HG03066 (cell line): ENCODE results near the gene OBI1.
"Not testable (repeated sequence)": the region's sequence is repeated elsewhere in the genome, so short reads cannot be mapped to it uniquely, and the experiment has no call there.

Experiments used
- ATAC-seq: cut with Tn5 transposase; IDR thresholded peaks from one replicate; pipeline ENCODE4 v1.9.1; 2021; ENCODE audit warnings: low read depth; ENCODE audit not compliant: unreplicated experiment

OBI1 gene

DNA sequence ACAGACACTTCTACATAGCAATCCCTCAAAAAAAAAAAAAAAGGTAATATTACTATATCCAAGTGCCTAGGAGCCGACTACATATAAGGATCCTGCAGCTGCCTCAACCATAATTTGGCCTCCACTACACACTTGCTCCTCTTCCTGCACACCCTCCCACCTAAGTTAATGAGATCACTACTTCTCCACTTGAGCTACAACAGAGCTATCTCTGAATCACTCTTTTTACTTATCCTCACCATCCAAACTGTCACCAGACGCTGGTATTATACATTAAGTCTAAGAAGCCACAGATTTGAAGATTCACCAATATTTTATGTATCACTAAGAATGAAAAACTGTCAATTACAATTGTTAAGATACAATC is 8.3 kb downstream of the OBI1 start:
- ATAC-seq = no peak

DNA sequence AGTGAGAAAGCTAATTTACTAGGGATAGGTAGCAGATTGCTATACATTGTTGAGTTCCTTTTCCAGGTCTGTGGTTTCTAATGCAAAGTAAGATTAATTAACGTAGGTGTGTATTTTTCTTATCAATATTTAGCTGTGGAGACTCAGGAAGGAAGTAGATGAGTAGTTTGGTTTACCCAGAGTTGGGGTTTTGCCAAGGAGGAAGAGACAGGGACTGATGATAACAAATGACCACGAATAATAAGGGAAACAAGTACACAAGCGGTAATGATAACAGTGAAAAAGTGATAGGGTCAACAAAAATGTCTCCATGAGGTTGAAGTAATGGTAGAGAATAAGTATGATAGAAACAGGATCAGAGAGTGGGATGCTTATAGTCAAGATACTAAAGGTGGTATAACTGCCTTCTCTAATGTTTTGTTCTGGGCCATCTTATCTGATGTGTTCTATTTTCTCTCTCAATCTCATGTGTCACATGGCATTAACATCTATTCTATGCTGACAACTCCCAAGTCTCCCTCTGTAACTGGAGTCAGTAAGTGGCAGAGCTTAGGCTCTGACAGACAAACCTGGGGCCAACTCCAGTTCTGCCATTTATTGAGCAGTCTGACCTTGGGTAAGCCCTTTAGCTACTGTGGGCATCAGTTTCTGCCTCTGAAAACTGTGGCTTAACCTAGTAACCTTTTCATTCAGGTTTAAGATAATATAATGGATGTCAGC is 8.8 kb downstream of the OBI1 start:
- no peak for ATAC-seq

DNA sequence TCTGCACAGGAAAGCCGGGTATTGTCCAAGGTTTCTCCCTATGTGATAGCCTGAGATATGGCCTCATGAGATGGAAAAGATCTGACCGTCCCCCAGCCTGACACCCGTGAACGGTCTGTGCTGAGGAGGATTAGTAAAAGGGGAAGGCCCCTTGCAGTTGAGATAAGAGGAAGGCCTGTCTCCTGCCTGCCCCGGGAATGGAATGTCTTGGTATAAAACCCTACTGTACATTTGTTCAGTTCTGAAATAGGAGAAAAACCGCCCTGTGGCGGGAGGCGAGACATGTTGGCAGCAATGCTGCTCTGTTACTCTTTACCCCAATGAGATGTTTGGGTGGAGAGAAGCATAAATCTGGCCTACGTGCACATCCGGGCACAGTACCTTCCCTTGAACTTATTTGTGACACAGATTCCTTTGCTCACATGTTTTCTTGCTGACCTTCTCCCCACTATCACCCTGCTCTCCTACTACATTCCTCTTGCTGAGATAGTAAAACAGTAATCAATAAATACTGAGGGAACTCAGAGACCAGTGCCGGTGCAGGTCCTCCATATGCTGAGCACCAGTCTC is 11.8 kb downstream of the OBI1 start:
- ATAC-seq = not testable (repeated sequence)

DNA sequence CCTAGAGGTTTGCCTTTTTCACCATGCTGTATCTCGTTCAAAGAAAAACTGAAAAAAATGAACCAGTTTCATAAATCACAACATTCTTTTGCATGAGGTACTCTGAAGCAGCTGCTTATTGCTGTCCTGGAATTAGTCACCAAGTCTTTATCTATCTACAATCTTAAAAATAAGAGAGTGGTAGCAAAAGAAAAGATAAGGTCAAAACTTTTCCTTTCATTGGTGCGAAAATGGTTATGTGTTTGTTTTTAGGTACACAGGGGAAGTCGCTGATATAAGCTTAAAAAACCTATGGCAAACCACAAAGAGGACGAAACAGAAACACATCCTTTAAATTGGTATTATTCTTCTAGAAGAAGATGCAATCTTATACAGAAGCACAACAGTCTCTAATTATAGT is 20.7 kb downstream of the OBI1 start:
- ATAC-seq = no peak

DNA sequence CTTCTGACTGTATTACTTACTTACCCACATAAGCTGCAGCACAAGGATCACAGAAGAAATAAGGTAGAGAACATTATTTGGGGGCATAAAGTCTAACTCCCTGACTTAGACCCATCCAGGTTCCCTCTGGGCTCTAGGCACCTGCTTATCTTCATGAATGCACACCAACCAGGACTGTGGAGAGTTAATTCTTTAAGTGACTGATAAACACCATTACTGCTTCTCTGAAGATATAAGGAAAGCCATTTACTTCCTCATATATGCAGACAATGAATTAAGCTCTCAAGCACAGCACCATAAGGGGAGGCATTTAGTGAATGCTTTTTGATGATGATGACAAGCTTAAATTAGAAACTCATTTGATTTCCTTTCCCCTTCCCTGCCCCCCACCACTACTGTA is 22.5 kb downstream of the OBI1 start:
- ATAC-seq = no peak

DNA sequence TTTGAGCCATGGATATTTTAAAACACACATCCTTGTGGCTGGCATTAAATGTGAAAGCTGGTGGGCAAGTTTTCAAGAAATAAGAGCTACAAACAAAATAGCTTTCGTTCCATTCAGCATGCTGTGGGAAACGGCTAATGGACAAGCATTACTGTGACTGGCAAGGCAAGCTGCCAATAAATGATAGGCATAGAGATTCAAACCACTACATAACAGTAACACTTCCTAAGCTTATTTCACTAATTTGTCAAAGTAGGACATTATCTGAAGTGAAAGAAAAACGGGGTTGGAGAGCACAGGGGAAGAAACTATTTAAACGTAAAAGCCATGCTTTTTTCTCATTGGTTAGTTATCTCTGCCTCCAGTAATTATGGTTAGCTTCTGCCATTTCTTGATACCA is 26.0 kb downstream of the OBI1 start:
- ATAC-seq = no peak

DNA sequence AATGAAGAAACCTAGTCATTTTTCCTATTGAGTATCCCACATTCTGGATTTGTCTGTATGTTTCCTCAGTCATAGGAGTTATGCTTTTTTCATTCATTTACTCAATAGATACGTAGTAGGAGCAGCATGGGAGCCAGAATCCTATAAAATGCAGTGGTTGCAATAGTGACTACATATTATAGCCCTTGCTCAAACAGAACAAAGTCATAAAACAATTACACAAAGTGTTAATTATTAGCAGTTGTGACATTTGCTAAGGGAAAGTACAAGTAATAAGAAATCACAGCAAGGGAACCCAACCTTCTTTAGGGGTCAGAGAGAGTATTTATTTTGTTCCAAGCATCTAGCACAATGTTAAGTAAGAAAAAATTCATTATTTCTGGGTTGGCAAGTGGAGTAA is 27.9 kb downstream of the OBI1 start:
- ATAC-seq = no peak

DNA sequence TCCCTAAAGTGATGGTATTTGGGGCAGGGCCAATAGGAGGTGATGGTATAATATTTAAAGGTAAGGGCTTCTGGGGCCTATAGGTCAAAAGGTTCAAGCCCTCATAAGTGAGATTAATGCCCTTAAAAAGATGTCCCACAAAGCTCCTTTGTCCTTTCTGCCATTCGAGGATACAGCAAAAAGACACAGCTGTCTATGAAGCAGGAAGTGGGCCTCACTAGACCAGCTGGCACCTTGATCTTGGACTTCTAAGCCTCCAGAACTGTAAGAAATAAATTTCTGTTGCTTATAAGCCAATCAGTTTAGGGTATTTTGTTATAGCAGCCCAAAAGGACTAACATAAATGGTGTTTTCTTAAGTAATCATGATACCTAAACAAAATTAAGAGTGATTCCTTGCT is 28.4 kb downstream of the OBI1 start:
- no peak for ATAC-seq

DNA sequence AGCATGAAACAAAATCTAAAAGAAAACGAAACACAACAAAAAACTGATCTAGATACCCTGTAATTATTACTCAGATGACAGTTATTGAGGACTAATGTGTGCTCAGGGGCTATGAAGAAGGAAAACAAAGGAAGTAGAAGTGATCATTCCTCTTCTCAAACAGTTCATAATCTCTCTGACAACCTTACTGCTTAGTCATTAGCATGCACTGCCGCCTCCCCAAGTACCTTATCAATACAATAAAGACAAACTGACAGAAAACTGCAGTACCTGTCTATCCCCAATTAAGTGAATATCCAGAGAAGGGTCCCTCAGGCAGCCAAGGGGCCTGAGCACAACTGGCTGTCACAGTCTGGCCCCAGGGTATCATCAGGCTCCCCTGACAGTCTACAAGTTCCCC is 33.6 kb downstream of the OBI1 start:
- no peak for ATAC-seq

DNA sequence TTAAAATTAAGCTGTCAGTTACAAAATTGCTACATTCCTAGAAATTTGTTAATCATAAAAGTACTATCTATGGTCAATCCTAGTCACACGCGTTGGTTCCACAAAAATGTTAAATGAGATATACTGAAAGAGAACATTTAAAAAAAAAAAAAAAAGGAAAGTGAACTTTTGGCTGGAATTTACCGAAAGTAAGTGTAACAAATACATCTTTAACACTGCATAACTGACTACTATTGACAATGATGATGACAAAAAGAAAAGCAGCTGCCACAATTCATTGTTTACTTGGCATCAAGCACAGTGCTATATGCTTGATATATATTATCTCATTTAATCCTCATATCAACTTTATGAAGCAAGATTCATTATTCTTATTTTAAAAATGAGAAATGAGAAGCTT is 35.8 kb downstream of the OBI1 start:
- no peak for ATAC-seq

DNA sequence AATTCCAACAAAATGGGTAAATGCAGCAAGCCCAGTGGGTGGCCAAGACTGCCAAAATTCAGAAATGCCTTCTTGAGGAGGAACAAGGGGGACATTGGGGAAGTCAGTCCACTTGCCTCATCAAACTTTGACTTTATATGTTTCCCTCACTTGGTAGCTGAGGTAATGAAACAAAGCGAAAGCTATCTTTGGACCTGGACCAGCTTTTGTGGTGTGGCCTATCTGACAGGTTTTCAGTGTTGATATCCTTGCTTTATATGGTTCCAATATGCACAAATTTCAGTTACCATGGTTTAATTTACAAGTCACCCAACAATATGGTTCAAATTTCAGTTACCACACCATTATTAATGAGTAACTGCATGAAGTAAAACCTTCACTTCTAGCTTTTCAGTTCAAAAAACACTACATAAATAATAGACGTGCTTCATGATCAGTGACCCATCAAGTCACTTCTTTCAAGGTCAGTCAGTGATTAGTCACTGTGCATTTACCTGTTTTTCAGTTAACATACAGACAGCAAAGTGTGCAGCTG is 38.0 kb downstream of the OBI1 start:
- ATAC-seq = no peak

DNA sequence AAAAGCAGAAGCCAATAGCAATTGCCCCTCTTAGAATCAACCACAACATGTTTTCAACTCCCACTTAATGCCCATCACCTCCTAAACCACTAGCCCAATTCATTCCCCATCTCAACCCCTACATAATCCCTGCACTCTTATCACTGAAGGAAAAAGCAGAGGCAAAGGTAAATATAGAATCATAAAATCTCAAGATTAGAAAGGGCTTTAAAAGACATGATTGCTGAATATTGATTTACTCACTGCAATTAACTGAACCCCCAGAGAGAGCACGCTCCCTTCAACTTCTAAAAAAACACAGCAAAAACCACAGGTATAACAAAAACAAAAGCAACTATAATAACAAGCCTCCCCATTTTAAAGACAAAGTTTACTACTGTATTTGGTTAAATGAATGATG is 40.5 kb downstream of the OBI1 start:
- ATAC-seq = no peak

DNA sequence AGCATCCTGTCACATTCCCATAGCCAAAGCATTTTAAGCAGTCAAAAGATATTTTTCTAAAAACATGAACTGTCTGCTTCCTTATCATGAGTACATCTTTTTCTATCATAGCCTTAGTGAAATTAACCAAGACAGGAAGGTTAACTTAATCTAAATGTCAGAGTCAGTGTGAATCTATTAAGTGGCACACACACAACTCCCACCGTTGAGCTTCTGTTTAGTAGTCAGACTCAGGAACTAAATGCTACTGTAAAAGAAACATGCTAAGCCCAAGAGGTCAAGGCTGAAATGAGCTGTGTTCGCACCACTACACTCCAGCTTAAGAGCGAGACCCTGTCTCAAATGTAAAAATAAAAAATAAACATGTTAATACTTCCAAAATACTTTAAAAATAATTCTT is 47.9 kb downstream of the OBI1 start:
- ATAC-seq = no peak

DNA sequence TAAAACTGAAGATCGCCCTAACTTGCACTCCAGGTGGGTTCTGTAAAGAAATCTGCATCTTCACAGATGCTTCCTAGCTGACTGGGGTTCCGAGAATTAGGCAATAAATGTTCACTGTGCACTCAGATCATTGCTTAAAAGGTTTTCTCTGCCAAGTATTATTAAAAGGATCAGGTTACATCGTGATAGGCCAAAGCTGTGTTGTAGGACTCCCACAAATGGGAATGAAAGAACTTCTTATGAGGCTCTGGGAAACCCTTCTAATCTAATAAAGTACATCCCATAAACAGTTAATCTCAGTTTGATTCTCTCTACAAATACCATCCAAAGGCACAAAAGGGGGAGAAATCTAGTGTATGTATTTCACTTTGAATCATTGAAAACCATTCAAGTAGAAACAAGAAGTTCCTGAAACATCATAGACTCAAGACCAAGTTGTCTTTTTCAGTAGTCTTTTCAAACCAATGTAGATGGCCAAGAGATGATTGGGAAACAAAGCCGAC is 48.5 kb downstream of the OBI1 start:
- ATAC-seq = no peak

DNA sequence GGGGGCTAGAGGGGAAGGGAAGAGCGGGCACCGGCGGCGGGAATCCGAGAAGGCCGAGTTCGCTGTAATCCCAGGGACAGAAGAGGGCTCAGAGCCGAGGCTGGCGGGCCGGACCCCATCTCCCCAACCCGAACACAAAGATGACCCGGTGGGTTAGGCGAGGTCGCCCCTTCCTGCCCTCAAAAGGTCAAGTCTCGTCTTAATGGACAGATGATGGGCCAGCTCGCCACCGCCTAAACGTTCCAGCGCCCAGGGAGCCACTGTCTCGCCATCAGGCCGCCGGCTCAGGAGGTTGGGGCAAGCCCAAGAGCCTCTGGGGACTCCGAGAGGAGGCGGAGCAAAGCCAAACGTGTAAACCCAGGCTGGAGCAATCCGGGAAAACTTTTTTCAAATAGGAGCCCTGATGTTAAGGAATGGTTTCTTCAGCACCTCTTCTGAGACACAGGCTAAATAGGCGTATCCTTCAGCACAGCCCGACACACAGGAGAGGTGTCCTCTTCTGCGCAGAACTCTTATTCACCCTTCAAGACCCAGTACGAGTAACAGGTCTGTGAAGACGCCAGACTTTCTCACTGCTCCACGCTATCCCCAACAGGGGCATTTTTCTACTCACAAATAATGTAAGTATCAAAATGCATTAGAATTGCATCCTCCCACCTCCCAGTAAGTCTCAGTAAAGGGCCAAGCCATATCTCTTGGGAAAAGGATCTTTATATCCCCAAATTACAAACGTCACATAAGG is 49.3 kb downstream of the OBI1 start:
- ATAC-seq = no peak

DNA sequence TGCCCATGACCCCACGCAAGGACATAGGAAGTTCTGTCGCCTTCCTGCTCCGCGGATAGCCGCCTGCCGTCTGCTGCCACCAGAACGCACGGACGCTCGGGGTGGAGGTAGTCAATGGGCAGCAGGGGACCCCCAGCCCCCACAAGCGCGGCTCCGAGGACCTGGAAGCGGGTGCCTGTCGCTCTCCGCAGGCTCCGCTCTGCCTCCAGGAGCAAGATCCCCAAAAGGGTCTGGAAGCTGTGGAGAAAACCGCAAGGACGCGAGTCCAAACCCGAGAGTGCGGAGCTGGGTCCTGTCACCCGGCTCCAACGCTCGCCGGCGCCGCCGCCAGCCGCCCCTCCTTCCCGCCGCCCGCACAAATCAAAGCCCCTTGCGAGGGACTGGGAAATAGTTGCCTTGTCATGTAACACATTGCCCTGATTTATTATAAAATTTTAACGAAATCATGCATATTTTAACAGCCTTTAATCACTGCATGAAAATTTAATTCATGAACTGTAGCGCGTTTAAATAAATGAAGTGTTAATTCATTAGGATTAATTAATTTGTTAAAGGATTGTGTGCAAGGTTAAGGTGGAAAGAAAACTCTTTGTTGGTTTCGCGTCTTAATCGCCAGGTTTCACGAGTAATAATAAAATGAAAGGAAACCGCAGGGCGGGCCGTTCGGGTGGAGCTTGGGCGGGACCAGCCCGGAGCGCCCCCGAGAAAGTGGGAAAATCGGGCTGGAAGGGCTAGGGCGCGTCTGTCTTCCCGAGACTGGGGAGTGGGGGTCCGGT is 50.1 kb downstream of the OBI1 start:
- no peak for ATAC-seq

DNA sequence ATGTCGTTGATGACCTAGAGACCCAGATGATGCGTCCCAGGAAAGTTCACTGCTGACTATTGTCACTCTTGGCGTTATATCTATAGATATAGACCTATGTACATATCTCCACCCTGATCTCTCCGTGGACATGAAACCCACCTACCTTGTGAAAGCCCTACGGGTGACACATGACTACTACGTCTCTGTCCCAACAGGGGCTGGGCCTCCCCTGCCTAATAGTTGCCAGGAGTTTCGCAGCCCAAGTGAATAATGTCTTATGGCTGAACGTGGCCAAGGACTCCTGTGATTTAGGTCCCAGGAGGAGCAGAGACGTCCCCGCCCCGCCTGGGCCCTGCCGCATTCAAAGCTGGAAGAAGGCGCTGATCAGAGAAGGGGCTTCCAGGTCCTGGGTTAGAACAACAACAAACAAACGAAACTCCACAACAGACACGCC is 50.7 kb downstream of the OBI1 start:
- ATAC-seq = no peak

DNA sequence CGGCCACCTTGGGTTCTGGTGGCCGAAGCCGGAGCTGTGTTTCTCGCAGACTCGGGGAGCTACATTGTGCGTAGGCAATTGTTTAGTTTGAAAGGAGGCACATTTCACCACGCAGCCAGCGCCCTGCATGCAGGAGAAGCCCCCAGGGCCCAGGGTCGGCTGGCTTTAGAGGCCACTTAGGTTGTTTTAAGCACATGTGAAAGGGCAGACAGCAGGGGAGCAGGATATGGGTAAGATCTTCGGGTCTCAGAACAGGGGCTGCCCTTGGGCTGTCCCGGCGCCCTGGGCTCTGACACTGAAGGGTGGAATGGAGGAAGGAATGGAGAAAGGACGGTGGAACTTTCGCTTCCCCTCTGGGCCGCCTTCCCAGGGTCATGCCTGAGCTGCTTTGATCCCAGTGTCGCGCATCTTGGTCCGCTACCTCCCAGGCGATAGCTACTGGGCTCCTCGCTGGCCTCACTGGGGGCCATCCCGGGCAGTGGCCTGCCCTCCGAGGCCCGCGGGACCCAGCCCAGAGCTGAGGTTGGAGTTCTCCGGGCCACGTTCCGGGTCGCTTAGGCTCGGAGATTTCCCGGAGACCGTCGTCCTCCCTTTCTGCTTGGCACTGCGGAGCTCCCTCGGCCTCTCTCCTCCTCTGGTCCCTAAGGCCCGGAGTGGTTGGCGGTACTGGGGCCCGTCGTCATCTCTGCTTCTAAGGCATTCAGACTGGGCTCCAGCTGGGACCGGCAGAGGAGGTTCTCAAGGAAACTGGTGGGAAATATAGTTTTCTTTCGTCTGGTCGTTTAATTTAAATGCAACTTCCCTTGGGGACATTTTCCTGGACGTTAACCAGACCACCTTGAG is 51.3 kb downstream of the OBI1 start:
- ATAC-seq = no peak

DNA sequence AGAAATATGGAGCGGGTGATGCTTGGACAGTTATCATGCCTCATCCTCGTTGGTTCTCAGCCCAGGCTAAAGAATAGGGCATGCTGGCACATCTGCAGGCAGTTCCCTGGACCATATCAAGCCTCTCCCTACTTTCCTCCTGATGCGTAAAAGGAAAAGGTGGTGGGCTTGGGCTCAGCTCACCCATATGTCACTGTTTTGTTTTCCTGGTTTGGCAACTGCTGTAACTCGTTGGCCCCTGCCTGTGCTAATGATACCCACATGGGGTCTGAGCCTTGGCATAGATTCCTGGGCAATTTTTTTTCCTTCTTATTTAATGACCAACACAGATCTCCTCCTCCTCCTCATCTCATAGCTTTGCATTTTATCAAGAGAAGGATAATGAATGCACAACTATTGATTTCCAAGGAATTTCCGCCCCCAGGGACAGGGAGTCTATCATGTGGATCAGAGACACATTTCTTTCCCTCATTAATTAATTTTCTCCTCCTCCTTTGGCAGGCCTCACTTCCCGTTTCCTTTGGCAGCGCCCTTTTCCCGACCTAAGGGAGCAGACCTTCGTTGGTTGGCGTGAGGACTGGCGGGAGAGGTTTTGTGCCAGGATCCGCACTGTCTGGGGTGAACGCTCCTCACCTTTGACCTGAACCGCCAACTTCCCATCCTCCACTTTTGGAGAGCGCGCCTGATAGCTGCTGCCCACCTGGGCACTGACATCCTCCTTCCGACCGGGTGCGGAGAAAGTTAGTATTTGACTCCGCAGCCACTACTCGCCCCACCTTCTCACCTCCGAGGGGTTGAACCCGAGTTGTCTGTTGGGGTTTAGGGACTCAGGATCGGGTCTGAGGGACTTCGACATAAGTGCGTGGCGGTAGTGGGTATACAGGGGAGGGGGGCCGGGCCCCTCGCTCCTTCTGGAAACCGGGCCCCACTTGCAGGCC is 52.2 kb downstream of the OBI1 start:
- no peak for ATAC-seq
